SK-N-SH treated with all-trans-retinoic acid at 6 μM for 48 hours (cell line): ENCODE data around the gene HYI.

Experiments used
- ATAC-seq: fragments of 200-7000 bp; cut with Tn5 transposase; 3 replicates; pipeline ENCODE4 v1.9.1; 2020; ENCODE audit warnings: mild to moderate bottlenecking, moderate library complexity
- ARNTL ChIP-seq: fragments of 450-650 bp; formaldehyde crosslinking; IDR thresholded peaks from 2 replicates; pipeline ENCODE4 v1.5.0; 2020; ENCODE audit warnings: low read depth, mild to moderate bottlenecking, moderate library complexity, borderline replicate concordance
- BACH2 ChIP-seq: fragments of 250-450 bp; sonication (Bioruptor Pico); IDR thresholded peaks from 2 replicates; pipeline ENCODE4 v1.9.0; 2021; ENCODE audit warnings: mild to moderate bottlenecking, borderline replicate concordance
- CREB5 ChIP-seq: fragments of 250-450 bp; sonication (Bioruptor Pico); IDR thresholded peaks from 2 replicates; pipeline ENCODE4 v1.5.1; 2020; ENCODE audit warnings: low read depth, mild to moderate bottlenecking, moderate library complexity
- CSDC2 ChIP-seq: fragments of 250-450 bp; sonication (Bioruptor Pico); IDR thresholded peaks from 2 replicates; pipeline ENCODE4 v1.5.0; 2020; ENCODE audit warnings: mild to moderate bottlenecking, moderate library complexity
- CSRNP3 ChIP-seq: fragments of 250-450 bp; sonication (Bioruptor Pico); IDR thresholded peaks from 2 replicates; pipeline ENCODE4 v1.5.1; 2021; ENCODE audit warnings: mild to moderate bottlenecking, moderate library complexity
- ESRRG ChIP-seq: fragments of 250-450 bp; sonication (Bioruptor Pico); IDR thresholded peaks from 2 replicates; pipeline ENCODE4 v1.6.1; 2021; ENCODE audit warnings: mild to moderate bottlenecking
- ISL1 ChIP-seq: fragments of 250-450 bp; sonication (Bioruptor Pico); IDR thresholded peaks from 2 replicates; pipeline ENCODE4 v2.1.2; 2022; ENCODE audit warnings: mild to moderate bottlenecking, moderate library complexity
- OSR1 ChIP-seq: fragments of 250-450 bp; sonication (Bioruptor Pico); IDR thresholded peaks from 2 replicates; pipeline ENCODE4 v1.8.0; 2022; ENCODE audit warnings: moderate library complexity, mild to moderate bottlenecking, inconsistent platforms
- PATZ1 ChIP-seq: fragments of 250-450 bp; sonication (Bioruptor Pico); IDR thresholded peaks from 2 replicates; pipeline ENCODE4 v1.8.0; 2020; ENCODE audit warnings: mild to moderate bottlenecking, moderate library complexity, borderline replicate concordance
- PPARA ChIP-seq: fragments of 250-450 bp; sonication (Bioruptor Pico); IDR thresholded peaks from 2 replicates; pipeline ENCODE4 v1.5.0; 2020; ENCODE audit warnings: mild to moderate bottlenecking, borderline replicate concordance
- SNAI2 ChIP-seq: fragments of 250-450 bp; sonication (Bioruptor Pico); IDR thresholded peaks from 2 replicates; pipeline ENCODE4 v1.5.0; 2020; ENCODE audit warnings: mild to moderate bottlenecking, moderate library complexity
- TCF4 ChIP-seq: fragments of 250-450 bp; sonication (Bioruptor Pico); IDR thresholded peaks from 2 replicates; pipeline ENCODE4 v1.8.0; 2021; ENCODE audit warnings: mild to moderate bottlenecking, moderate library complexity, borderline replicate concordance
- TOX ChIP-seq: fragments of 250-450 bp; sonication (Bioruptor Pico); IDR thresholded peaks from 2 replicates; pipeline ENCODE4 v1.8.0; 2021; ENCODE audit warnings: mild to moderate bottlenecking, moderate library complexity, borderline replicate concordance
- TSHZ2 ChIP-seq: fragments of 250-450 bp; sonication (Bioruptor Pico); IDR thresholded peaks from 2 replicates; pipeline ENCODE4 v1.5.0; 2020; ENCODE audit warnings: mild to moderate bottlenecking, moderate library complexity
- ZC3H10 ChIP-seq: fragments of 250-450 bp; sonication (Bioruptor Pico); IDR thresholded peaks from 2 replicates; pipeline ENCODE4 v1.5.1; 2021; ENCODE audit warnings: mild to moderate bottlenecking, moderate library complexity
- ZFP3 ChIP-seq: fragments of 250-450 bp; sonication (Bioruptor Pico); IDR thresholded peaks from 2 replicates; pipeline ENCODE4 v1.5.0; 2020; ENCODE audit warnings: mild to moderate bottlenecking, moderate library complexity
- ZFP30 ChIP-seq: fragments of 450-650 bp; formaldehyde crosslinking; IDR thresholded peaks from 2 replicates; pipeline ENCODE4 v1.5.0; 2022; ENCODE audit warnings: mild to moderate bottlenecking, moderate library complexity
- ZNF565 ChIP-seq: fragments of 450-650 bp; formaldehyde crosslinking; conservative IDR thresholded peaks from 2 replicates; pipeline ENCODE4 v1.5.0; 2020; ENCODE audit warnings: low read depth, mild to moderate bottlenecking, moderate library complexity
- ZNF8 ChIP-seq: fragments of 450-650 bp; formaldehyde crosslinking; IDR thresholded peaks from 2 replicates; pipeline ENCODE4 v1.5.0; 2020; ENCODE audit warnings: mild to moderate bottlenecking, moderate library complexity

HYI gene

GRCh38 chr1:43482215-43482614 lies 28.5 kb upstream of the HYI start:
- TF ChIP-seq CREB5 (CRISPR knock-in tag) = no peak
- no peak for TF ChIP-seq ZFP3 (CRISPR knock-in tag)
- no peak for TF ChIP-seq TCF4
- no peak for TF ChIP-seq ESRRG (CRISPR knock-in tag)
- TF ChIP-seq ISL1 (CRISPR knock-in tag) = no peak
- TF ChIP-seq SNAI2 (CRISPR knock-in tag) = no peak
- no peak for TF ChIP-seq ZC3H10 (CRISPR knock-in tag)
- TF ChIP-seq PATZ1 = no peak
- TF ChIP-seq ZNF565 (CRISPR knock-in tag) = no peak
- TF ChIP-seq PPARA (CRISPR knock-in tag) = no peak
- no peak for TF ChIP-seq ZFP30 (CRISPR knock-in tag)
- TF ChIP-seq CSRNP3 = no peak
- no peak for ATAC-seq

- ATAC-seq = peak; percentile 57; the same call in 2 of the 3 replicates
Observed at GRCh38 chr1:43481491-43481890, 27.8 kb upstream of the HYI start.

GRCh38 chr1:43479414-43479813 lies 25.7 kb upstream of the HYI start:
- ATAC-seq = no peak
- TF ChIP-seq ARNTL (CRISPR knock-in tag) = no peak
- no peak for TF ChIP-seq OSR1 (CRISPR knock-in tag)
- TF ChIP-seq TSHZ2 (CRISPR knock-in tag) = no peak
- no peak for TF ChIP-seq ZNF8 (CRISPR knock-in tag)
- TF ChIP-seq TCF4 = no peak
- no peak for TF ChIP-seq BACH2 (CRISPR knock-in tag)

More at GRCh38 chr1:43481491-43481890, 27.8 kb upstream of the HYI start:
- TF ChIP-seq CSDC2 (CRISPR knock-in tag) (no peak), BACH2 (CRISPR knock-in tag) (no peak), TOX (no peak), ISL1 (CRISPR knock-in tag) (peak; percentile 24; the same call in 1 of the 2 replicates), SNAI2 (CRISPR knock-in tag) (no peak), ARNTL (CRISPR knock-in tag) (no peak), TCF4 (peak; percentile 81)

- no peak for ATAC-seq
- no peak for TF ChIP-seq CREB5 (CRISPR knock-in tag)
- no peak for TF ChIP-seq ESRRG (CRISPR knock-in tag)
- no peak for TF ChIP-seq SNAI2 (CRISPR knock-in tag)
- no peak for TF ChIP-seq ISL1 (CRISPR knock-in tag)
- TF ChIP-seq OSR1 (CRISPR knock-in tag) = no peak
- TF ChIP-seq CSRNP3 = no peak
- TF ChIP-seq TSHZ2 (CRISPR knock-in tag) = no peak
- no peak for TF ChIP-seq ZFP30 (CRISPR knock-in tag)
Observed at GRCh38 chr1:43477716-43478115, 24.0 kb upstream of the HYI start.
